SH-SY5Y (cell line): ENCODE results near the gene ZFX.

ENCODE experiments used
- GATA2 ChIP-seq: IDR thresholded peaks from 2 replicates; pipeline ENCODE4 v1.6.1; 2011; ENCODE audit warnings: mild to moderate bottlenecking, low read depth, low read length
- GATA3 ChIP-seq: IDR thresholded peaks from 2 replicates; pipeline ENCODE4 v1.6.1; 2011; ENCODE audit warnings: low read depth, mild to moderate bottlenecking, low read length, moderate library complexity

- TF ChIP-seq GATA2 (no peak), GATA3 (no peak)
Observed at GRCh38 chrX:24214568-24214967, 65.0 kb downstream of the ZFX start.
